ENCODE results near the gene EWSR1.
"Not testable (repeated sequence)": the region's sequence is repeated elsewhere in the genome, so short reads cannot be mapped to it uniquely, and the experiment has no call there.

The EWSR1 gene, protein sequence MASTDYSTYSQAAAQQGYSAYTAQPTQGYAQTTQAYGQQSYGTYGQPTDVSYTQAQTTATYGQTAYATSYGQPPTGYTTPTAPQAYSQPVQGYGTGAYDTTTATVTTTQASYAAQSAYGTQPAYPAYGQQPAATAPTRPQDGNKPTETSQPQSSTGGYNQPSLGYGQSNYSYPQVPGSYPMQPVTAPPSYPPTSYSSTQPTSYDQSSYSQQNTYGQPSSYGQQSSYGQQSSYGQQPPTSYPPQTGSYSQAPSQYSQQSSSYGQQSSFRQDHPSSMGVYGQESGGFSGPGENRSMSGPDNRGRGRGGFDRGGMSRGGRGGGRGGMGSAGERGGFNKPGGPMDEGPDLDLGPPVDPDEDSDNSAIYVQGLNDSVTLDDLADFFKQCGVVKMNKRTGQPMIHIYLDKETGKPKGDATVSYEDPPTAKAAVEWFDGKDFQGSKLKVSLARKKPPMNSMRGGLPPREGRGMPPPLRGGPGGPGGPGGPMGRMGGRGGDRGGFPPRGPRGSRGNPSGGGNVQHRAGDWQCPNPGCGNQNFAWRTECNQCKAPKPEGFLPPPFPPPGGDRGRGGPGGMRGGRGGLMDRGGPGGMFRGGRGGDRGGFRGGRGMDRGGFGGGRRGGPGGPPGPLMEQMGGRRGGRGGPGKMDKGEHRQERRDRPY
- total RNA-seq: 288 to 610 (median 417) reads per million in 9 experiments

DNA sequence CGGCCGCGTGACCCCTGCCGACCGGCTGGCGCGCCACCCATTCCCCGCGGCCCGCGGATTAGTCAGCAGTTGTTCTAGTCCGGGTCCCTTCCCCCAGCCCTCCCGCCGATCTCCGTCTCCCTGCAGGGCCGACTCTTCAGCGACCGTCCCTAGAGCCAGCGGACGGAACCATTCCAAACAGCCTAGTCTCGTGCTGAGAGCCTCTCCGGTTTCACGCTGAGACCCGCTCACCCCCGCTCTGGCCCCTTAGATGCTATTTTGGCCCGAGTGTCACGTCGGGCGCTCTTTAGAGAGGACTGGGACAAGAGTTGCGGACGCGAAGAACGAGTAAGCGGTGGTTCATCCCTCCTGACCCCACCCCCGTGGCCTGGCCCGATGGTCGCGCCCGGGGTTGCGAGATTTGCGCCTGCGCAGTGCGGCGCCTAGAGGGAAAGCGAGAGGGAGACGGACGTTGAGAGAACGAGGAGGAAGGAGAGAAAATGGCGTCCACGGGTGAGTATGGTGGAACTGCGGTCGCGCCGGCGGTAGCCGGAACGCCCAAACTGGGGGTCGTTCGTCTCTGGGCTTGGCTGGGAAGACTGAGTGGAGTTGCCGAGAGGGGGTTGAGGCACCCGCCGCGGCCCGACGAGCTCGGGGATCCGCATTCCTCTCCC lies at the start of gene EWSR1, which contains the start of gene RHBDD3:
TSS of gene EWSR1 (plus strand) at position 411 of the 653 bp plus-strand sequence. CDS start at position 480, 69 bp downstream.
TSS of gene RHBDD3 (minus strand) at position 124 of the 653 bp plus-strand sequence. CDS start 2,355 bp downstream, outside the sequence.
- peak; percentile 91 for ATAC-seq (replicated peaks)
- H3K36me3 Mint-ChIP-seq (ENCODE audit: insufficient read depth): peaks cover 44% of the 10 kb centered on the region

DNA sequence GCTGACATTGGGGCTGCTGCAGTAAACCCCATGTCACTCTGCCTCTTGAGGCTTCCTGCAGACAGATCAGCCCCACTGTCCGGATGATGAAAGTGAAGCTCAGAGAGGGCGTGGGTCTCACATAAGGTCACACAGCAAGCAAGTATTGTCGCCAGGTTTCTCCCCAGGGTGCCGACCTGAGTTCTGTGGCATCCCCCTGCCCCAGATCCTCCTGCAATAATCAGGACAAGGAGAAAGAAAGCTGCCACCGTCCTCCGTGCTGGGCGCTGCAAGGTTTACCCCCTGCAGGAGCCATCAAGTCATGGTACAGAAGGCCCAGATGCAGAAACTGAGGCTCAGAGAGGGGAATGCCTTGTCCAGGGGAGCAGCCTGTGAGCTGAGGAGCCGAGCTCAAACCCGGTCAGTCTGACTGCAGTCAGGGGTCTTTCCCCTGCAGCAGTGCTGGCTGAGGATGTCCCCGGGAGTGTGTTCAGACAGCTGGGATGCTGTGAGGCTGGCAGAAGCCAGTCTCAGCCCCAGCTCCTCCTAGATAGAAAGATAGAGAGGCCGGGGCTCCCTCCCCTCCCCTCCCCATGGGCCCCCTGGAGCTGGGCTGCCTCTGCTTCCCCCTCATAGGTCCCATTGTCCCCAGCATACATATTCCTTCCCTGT lies 49.2 kb upstream of the EWSR1 start:
- H3K27me3 Mint-ChIP-seq: peaks cover 0 to 8% of the 10 kb centered on the region in 2 donors
- H3K9me3 Mint-ChIP-seq: no peaks in the 10 kb centered on the region
- ATAC-seq (replicated peaks): no peak
- no peaks in the 10 kb centered on the region for H3K36me3 Mint-ChIP-seq (ENCODE audit: insufficient read depth)
- DNase-seq: no peak
- no peak overlapping the region for H3K27ac Mint-ChIP-seq
- H3K4me3 Mint-ChIP-seq: no peak overlapping the region
- no peaks in the 10 kb centered on the region for H3K4me1 Mint-ChIP-seq (ENCODE audit: low read depth in 2 of 2)

More for the DNA sequence above, at the start of gene EWSR1, which contains the start of gene RHBDD3:
- Mint-ChIP-seq H3K9me3 (no peaks in the 10 kb centered on the region), H3K4me3 (peak within 1 kb of the TSS; percentile 86 to 90), H3K27me3 (no peaks in the 10 kb centered on the region), H3K4me1 (ENCODE audit: low read depth in 2 of 2) (peaks cover 42 to 52% of the 10 kb centered on the region in 2 donors), H3K27ac (peak within 1 kb of the TSS; percentile 97 to 98)
- peak; percentile 97 to 99 (median 98) for DNase-seq

- not testable (repeated sequence) for H3K4me3 Mint-ChIP-seq; ATAC-seq (replicated peaks); H3K27ac Mint-ChIP-seq; DNase-seq; H3K9me3 Mint-ChIP-seq; H3K36me3 Mint-ChIP-seq (ENCODE audit: insufficient read depth); H3K4me1 Mint-ChIP-seq (ENCODE audit: low read depth in 2 of 2); H3K27me3 Mint-ChIP-seq
Observed at GRCh38 chr22:29219409-29219782, 48.7 kb upstream of the EWSR1 start.

DNA sequence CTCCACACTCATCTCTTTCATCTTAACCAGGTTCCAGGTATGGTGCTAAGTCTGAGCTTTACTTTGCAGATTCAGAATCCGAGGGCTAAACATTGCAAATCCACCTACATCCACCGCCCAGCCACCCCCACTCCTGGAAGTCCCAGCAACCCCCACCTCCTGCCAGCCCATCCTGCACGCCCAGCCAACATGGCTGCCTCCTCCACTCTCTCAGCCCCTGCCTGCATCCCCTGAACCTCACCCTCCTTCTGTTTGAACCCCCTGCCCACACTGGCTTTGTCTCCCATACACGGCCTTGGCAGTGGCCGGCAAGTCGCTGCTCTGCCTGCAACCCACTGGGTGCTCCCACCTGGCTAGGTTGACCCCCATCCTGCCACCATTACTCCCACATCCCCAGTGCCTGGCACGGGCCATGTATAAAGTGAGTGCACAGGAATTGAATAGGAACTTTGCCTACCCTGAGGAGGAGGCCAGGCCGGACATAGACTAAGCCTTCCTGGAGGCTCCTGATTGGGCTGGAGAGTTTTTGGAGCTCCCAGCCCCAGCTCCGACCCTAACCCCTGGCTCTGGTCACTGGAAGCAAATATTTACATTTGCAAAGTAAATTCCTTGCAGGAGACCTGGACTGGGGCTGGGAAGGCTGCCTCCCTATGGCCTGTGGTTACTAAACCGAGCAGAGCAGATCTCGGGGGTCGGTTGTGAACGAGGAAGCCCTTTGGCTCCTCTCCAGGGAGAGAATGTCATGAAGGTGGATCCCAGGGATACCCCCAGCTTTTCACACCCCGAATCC lies 48.0 kb upstream of the EWSR1 start:
- H3K27me3 Mint-ChIP-seq: peaks cover 0 to 8% of the 10 kb centered on the region in 2 donors
- no peak for ATAC-seq (replicated peaks)
- H3K27ac Mint-ChIP-seq: no peak overlapping the region

DNA sequence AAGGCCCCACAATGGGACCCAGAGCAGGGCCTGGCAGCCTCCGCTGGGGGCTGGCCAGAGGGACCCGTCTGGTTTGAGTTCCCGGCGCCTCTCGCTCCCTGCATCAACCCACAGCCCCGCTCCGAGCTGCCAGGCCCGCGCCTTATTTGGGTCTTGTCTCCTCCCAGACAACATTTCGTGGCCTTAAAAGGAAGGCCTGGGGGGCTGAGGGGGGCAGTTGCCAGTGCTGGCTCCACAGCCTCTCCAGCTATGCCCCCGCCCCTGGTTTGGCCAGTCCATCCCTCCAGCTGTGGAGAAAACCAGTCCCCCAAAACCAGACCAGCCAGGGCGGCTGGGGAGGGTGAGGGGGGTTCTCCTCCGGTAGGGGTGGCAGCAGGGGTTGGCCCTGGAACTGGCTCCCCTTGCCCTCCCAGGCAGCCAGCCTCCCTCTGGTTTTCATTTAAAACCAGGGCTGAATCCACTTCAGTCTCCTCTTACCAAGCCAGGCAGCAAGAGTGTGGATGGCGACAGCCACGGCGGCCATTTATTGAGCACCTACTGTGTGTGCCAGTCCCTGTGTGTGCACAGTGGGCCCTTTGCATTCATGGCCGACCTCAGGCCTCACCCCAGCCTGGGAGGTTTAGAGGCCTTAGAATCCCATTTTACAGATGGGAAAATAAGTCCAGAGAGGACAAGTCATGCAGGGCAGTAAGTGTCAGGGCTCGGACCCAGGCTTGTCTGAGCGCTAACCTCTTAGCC lies 43.8 kb upstream of the EWSR1 start:
- Mint-ChIP-seq H3K9me3 (no peaks in the 10 kb centered on the region), H3K27ac (no peak overlapping the region), H3K36me3 (ENCODE audit: insufficient read depth) (no peaks in the 10 kb centered on the region), H3K27me3 (peaks cover 0 to 8% of the 10 kb centered on the region in 2 donors), H3K4me1 (ENCODE audit: low read depth in 2 of 2) (no peaks in the 10 kb centered on the region), H3K4me3 (no peak overlapping the region)
- DNase-seq: no peak
- no peak for ATAC-seq (replicated peaks)

More for the DNA sequence above, 48.0 kb upstream of the EWSR1 start:
- Mint-ChIP-seq H3K9me3 (no peaks in the 10 kb centered on the region), H3K4me3 (no peak overlapping the region), H3K36me3 (ENCODE audit: insufficient read depth) (no peaks in the 10 kb centered on the region), H3K4me1 (ENCODE audit: low read depth in 2 of 2) (no peaks in the 10 kb centered on the region)
- no peak for DNase-seq

- H3K36me3 Mint-ChIP-seq (ENCODE audit: insufficient read depth): no peaks in the 10 kb centered on the region
- no peaks in the 10 kb centered on the region for H3K9me3 Mint-ChIP-seq
- ATAC-seq (replicated peaks) (no peak), DNase-seq (no peak)
- H3K4me3 Mint-ChIP-seq: no peak overlapping the region
- H3K27ac Mint-ChIP-seq: no peak overlapping the region
- peaks cover 0 to 5% of the 10 kb centered on the region in 2 donors for H3K27me3 Mint-ChIP-seq
- no peaks in the 10 kb centered on the region for H3K4me1 Mint-ChIP-seq (ENCODE audit: low read depth in 2 of 2)
Observed at GRCh38 chr22:29224859-29225410, 43.1 kb upstream of the EWSR1 start.

DNA sequence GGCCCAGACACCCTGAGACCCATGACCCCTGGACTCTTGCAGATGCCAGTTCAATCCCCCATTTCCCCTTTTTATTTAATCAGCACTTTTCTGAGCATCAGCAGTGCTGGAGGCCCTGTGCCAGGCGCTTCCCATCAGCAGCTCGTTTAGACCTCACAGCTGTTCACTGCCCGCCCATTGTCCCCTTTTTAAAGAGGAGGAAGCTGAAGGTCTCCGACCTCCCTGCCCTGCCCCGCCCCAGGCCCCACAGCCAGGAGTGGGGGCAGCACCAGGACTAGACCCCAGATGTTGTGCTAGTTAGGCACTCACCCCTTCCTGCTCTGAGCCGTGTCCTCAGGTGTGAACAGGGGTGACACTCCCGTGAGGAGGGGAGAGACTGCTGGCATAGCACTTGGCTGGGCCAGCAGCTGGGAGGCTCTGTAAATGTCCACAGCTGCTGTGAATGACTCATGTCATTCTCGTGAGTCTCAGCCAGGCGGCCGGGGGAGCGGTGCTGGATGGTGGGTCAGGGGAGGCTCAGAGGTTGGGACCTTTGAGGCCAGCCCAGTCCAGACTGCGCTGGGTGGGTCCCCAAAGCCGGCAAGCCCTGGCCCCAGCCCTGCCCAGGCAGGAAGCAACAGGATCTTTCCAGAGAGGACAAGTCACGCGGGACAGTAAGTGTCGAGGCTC lies 42.5 kb upstream of the EWSR1 start:
- Mint-ChIP-seq H3K9me3 (no peaks in the 10 kb centered on the region), H3K4me3 (no peak overlapping the region), H3K27me3 (no peaks in the 10 kb centered on the region), H3K27ac (no peak overlapping the region), H3K36me3 (ENCODE audit: insufficient read depth) (no peaks in the 10 kb centered on the region), H3K4me1 (ENCODE audit: low read depth in 2 of 2) (no peaks in the 10 kb centered on the region)
- DNase-seq (no peak), ATAC-seq (replicated peaks) (no peak)

GRCh38 chr22:29226351-29226981 lies 41.6 kb upstream of the EWSR1 start:
- DNase-seq: no peak
- Mint-ChIP-seq H3K9me3 (no peaks in the 10 kb centered on the region), H3K27ac (no peak overlapping the region), H3K4me3 (no peak overlapping the region), H3K4me1 (ENCODE audit: low read depth in 2 of 2) (no peaks in the 10 kb centered on the region), H3K36me3 (ENCODE audit: insufficient read depth) (no peaks in the 10 kb centered on the region), H3K27me3 (no peaks in the 10 kb centered on the region)
- ATAC-seq (replicated peaks): no peak

- Mint-ChIP-seq H3K27ac (peak overlapping the region in 1 of 2 donors; percentile 2), H3K27me3 (no peaks in the 10 kb centered on the region), H3K36me3 (ENCODE audit: insufficient read depth) (no peaks in the 10 kb centered on the region), H3K4me3 (no peak overlapping the region), H3K4me1 (ENCODE audit: low read depth in 2 of 2) (no peaks in the 10 kb centered on the region), H3K9me3 (no peaks in the 10 kb centered on the region)
- no peak for DNase-seq
- no peak for ATAC-seq (replicated peaks)
Observed at GRCh38 chr22:29230972-29231875, 36.8 kb upstream of the EWSR1 start.

DNA sequence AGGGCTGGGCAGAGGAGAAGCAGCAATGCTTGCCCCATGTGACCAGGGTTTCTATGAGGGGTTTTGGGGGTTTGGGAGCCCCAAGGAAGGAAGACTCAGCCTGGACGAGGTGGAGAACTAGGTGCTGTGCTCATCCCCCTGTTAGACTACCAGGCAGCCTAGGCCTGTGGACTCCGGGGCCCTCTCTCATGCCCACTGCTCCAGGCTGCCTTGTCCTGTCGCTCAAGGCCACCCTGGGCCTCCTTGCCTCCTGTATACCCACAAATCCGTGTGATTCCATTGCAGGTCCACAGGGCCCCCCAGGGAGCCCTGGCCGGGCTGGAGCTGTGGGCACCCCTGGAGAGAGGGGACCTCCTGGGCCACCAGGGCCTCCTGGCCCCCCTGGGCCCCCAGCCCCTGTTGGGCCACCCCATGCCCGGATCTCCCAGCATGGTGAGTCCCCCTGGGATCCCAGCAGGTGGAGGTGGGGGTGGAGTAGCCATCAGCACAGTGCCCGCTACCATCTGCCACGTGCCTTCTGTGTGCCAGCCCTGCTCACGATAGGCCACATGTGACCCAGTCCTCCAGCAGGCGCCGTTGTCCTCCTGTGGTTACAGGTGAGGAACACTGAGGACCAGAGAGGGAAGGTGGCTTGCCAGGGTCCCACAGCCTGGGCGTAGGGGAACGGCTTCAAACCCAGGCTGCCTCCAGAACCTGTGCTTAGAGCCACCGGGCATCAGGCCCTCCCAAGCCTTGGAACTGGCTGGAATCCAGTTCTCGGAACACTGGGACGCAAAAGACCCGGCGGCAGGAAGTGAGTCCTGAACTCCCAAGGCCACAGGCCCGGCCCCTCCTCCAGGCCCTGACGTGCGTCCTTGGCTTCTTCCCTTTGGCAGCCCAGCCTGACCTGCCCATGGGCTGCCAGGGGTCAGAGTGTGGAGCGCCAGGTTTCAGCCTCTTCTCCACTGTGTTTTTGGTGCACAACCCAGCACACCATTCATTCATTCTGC lies 35.8 kb upstream of the EWSR1 start:
- Mint-ChIP-seq H3K4me1 (ENCODE audit: low read depth in 2 of 2) (no peaks in the 10 kb centered on the region), H3K4me3 (no peak overlapping the region), H3K27ac (peak overlapping the region in 1 of 2 donors; percentile 2), H3K36me3 (ENCODE audit: insufficient read depth) (no peaks in the 10 kb centered on the region), H3K9me3 (no peaks in the 10 kb centered on the region), H3K27me3 (no peaks in the 10 kb centered on the region)
- DNase-seq (no peak), ATAC-seq (replicated peaks) (no peak)
